Mononuclear cell (primary cell): ENCODE data around the gene UVRAG. TPM values are rescaled to one million over a fixed set of nuclear protein-coding genes. Genes with fewer than 3 reads are reported as not detected.

ENCODE experiments used
- H3K27me3 ChIP-seq: 2 replicates; pipeline ENCODE4 v1.6.0; 2011; ENCODE audit warnings: low read length, control low read depth; ENCODE audit not compliant: insufficient read depth
- H3K4me1 ChIP-seq: 2 replicates; pipeline ENCODE4 v1.5.1; 2011; ENCODE audit warnings: mild to moderate bottlenecking, low read length, control low read depth; ENCODE audit not compliant: insufficient read depth
- H3K4me3 ChIP-seq: 2 replicates; pipeline ENCODE4 v1.5.1; 2011; ENCODE audit warnings: mild to moderate bottlenecking, low read length, moderate library complexity
- H3K9me3 ChIP-seq: 2 replicates; pipeline ENCODE4 v1.5.1; 2011; ENCODE audit warnings: low read depth, mild to moderate bottlenecking, control low read depth, low read length
- total RNA-seq: library from RNA; depleted of rRNA; stranded (reverse); fragments of >200 nt; gene quantifications from one replicate; pipeline ENCODE4 v1.2.3, GENCODE V29; 2012

The UVRAG gene
- total RNA-seq, 1 donor, result 42.5 TPM

- H3K27me3 ChIP-seq, result no peaks in the 10 kb centered on the region
- H3K4me3 ChIP-seq, result no peak overlapping the region
- no peaks in the 10 kb centered on the region for H3K9me3 ChIP-seq
- H3K4me1 ChIP-seq, result peaks cover 2% of the 10 kb centered on the region
Measured at GRCh38 chr11:76158394-76159302, 343.6 kb downstream of the UVRAG start.

GRCh38 chr11:76159303-76159937 is 344.4 kb downstream of the UVRAG start:
- Histone ChIP-seq H3K27me3 (no peaks in the 10 kb centered on the region), H3K9me3 (no peaks in the 10 kb centered on the region), H3K4me3 (no peak overlapping the region), H3K4me1 (no peaks in the 10 kb centered on the region)

- no peaks in the 10 kb centered on the region for H3K9me3 ChIP-seq
- no peaks in the 10 kb centered on the region for H3K4me1 ChIP-seq
- H3K27me3 ChIP-seq, result no peaks in the 10 kb centered on the region
- H3K4me3 ChIP-seq, result no peak overlapping the region
Measured at GRCh38 chr11:76159983-76160661, 345.1 kb downstream of the UVRAG start.

GRCh38 chr11:76160856-76161255 is 345.8 kb downstream of the UVRAG start:
- Histone ChIP-seq H3K27me3 (no peaks in the 10 kb centered on the region), H3K9me3 (no peaks in the 10 kb centered on the region), H3K4me3 (no peak overlapping the region), H3K4me1 (no peaks in the 10 kb centered on the region)

- H3K27me3 ChIP-seq, result no peaks in the 10 kb centered on the region
- H3K4me1 ChIP-seq, result no peaks in the 10 kb centered on the region
- no peaks in the 10 kb centered on the region for H3K9me3 ChIP-seq
- H3K4me3 ChIP-seq, result no peak overlapping the region
Measured at GRCh38 chr11:76161261-76161961, 346.4 kb downstream of the UVRAG start.

GRCh38 chr11:76162336-76163288 is 347.6 kb downstream of the UVRAG start:
- H3K4me1 ChIP-seq, result no peaks in the 10 kb centered on the region
- no peaks in the 10 kb centered on the region for H3K27me3 ChIP-seq
- no peaks in the 10 kb centered on the region for H3K9me3 ChIP-seq
- H3K4me3 ChIP-seq, result no peak overlapping the region

- Histone ChIP-seq H3K4me3 (no peak overlapping the region), H3K4me1 (no peaks in the 10 kb centered on the region), H3K9me3 (no peaks in the 10 kb centered on the region), H3K27me3 (no peaks in the 10 kb centered on the region)
Measured at GRCh38 chr11:76163289-76163880, 348.4 kb downstream of the UVRAG start.

- no peaks in the 10 kb centered on the region for H3K27me3 ChIP-seq
- H3K4me1 ChIP-seq, result no peaks in the 10 kb centered on the region
- no peak overlapping the region for H3K4me3 ChIP-seq
- H3K9me3 ChIP-seq, result no peaks in the 10 kb centered on the region
Measured at GRCh38 chr11:76164081-76164480, 349.1 kb downstream of the UVRAG start.

- Histone ChIP-seq H3K9me3 (no peaks in the 10 kb centered on the region), H3K4me3 (no peak overlapping the region), H3K27me3 (no peaks in the 10 kb centered on the region), H3K4me1 (no peaks in the 10 kb centered on the region)
Measured at GRCh38 chr11:76164861-76165751, 350.1 kb downstream of the UVRAG start.

GRCh38 chr11:76166314-76166713 is 351.3 kb downstream of the UVRAG start:
- no peaks in the 10 kb centered on the region for H3K27me3 ChIP-seq
- no peaks in the 10 kb centered on the region for H3K4me1 ChIP-seq
- H3K4me3 ChIP-seq, result no peak overlapping the region
- no peaks in the 10 kb centered on the region for H3K9me3 ChIP-seq

- Histone ChIP-seq H3K4me1 (no peaks in the 10 kb centered on the region), H3K27me3 (no peaks in the 10 kb centered on the region), H3K9me3 (no peaks in the 10 kb centered on the region), H3K4me3 (no peak overlapping the region)
Measured at GRCh38 chr11:76167590-76167989, 352.6 kb downstream of the UVRAG start.

- H3K27me3 ChIP-seq, result no peaks in the 10 kb centered on the region
- no peaks in the 10 kb centered on the region for H3K4me1 ChIP-seq
- H3K9me3 ChIP-seq, result no peaks in the 10 kb centered on the region
- H3K4me3 ChIP-seq, result no peak overlapping the region
Measured at GRCh38 chr11:76169473-76169896, 354.5 kb downstream of the UVRAG start.

GRCh38 chr11:76170468-76170867 is 355.5 kb downstream of the UVRAG start:
- Histone ChIP-seq H3K9me3 (no peaks in the 10 kb centered on the region), H3K27me3 (no peaks in the 10 kb centered on the region), H3K4me3 (no peak overlapping the region), H3K4me1 (no peaks in the 10 kb centered on the region)
